Epithelial cell of proximal tubule (primary cell): ENCODE results near the gene RARS2. TPM values are rescaled to one million over a fixed set of nuclear protein-coding genes. Genes with fewer than 3 reads are reported as not detected.

Experiments used
- DNase-seq: peaks from one replicate; pipeline ENCODE4 v3.0.0-alpha.2; 2011; ENCODE audit warnings: low read depth
- H3K4me3 ChIP-seq: 2 replicates; pipeline ENCODE4 v1.5.1; 2011; ENCODE audit warnings: low read depth, mild to moderate bottlenecking, low read length
- total RNA-seq: library from RNA; depleted of rRNA; stranded (reverse); fragments of >200 nt; gene quantifications from 2 replicates; pipeline ENCODE4 v1.2.3, GENCODE V29; 2015
- TF ChIP-seq, protein P1 (sequence below): conservative IDR thresholded peaks from 2 replicates; pipeline ENCODE4 v1.5.1; 2012; ENCODE audit warnings: low read depth, mild to moderate bottlenecking, low read length

Gene RARS2
- total RNA-seq, 1 donor from 2014 or later = 15.8 TPM

DNA sequence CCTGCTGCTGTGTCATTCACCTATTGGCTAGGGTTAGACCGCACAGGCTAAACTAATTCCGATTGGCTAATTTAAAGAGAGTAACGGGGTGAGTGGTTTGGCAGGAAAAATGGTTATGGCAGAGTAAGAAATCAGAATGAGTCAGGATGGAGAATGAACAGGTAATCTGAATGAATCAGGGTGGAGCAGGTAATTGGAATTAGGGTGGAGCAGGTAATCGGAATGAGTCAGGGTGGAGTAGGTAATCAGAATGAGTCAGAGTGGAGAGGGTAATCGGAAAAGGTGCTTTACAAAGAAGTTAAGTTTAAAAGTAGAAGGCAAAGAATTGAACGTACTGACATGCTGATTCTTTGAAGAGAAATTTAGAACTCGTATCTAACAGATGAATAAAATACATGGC, 105.3 kb downstream of the RARS2 start:
- TF ChIP-seq, protein P1, sequence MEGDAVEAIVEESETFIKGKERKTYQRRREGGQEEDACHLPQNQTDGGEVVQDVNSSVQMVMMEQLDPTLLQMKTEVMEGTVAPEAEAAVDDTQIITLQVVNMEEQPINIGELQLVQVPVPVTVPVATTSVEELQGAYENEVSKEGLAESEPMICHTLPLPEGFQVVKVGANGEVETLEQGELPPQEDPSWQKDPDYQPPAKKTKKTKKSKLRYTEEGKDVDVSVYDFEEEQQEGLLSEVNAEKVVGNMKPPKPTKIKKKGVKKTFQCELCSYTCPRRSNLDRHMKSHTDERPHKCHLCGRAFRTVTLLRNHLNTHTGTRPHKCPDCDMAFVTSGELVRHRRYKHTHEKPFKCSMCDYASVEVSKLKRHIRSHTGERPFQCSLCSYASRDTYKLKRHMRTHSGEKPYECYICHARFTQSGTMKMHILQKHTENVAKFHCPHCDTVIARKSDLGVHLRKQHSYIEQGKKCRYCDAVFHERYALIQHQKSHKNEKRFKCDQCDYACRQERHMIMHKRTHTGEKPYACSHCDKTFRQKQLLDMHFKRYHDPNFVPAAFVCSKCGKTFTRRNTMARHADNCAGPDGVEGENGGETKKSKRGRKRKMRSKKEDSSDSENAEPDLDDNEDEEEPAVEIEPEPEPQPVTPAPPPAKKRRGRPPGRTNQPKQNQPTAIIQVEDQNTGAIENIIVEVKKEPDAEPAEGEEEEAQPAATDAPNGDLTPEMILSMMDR = no peak
- DNase-seq = no peak

DNA sequence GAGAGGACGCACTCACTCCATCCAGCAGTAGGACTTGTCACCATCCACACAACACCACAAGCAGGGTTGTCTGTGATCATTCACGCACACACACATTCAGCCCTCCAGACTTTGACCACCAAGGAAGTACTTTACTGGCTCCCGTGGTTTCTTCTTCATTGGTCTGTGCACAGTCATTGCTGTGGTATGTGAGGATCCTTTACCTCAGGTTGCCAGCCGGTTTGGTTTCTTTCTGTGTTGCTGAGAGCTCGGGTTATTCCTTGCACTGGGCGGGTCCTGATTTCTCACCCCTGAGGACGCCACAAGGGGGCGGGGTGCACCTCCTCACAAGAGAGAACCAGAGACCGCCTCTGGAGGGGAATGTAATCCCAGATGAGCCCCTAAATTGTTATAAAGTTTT, 105.9 kb downstream of the RARS2 start:
- TF ChIP-seq, protein P1 = peak; percentile 30
- DNase-seq = peak; percentile 61

More for the DNA sequence above, 105.3 kb downstream of the RARS2 start:
- no peak overlapping the region for H3K4me3 ChIP-seq

DNA sequence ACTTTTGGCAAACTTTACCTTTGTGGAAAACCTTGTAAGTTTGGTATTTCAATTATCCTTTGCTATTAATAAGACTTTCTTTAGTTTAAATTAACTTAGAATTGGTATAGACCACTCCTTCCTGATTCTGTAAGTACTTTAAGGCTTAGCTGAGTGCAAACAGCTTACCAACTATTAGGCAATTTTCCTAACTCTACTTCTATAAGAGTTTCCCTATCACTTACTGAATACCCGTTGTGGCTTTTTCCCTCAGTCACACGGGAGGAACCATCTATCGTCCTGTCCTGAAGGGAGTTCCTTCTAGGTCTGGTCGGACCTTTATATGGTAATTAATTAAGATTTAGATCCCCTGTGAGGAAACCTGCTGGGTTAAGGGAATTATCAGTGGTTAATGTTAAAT, 107.4 kb downstream of the RARS2 start:
- H3K4me3 ChIP-seq = no peak overlapping the region
- no peak for DNase-seq
- TF ChIP-seq, protein P1 = no peak

More for the DNA sequence above, 105.9 kb downstream of the RARS2 start:
- H3K4me3 ChIP-seq = no peak overlapping the region

DNA sequence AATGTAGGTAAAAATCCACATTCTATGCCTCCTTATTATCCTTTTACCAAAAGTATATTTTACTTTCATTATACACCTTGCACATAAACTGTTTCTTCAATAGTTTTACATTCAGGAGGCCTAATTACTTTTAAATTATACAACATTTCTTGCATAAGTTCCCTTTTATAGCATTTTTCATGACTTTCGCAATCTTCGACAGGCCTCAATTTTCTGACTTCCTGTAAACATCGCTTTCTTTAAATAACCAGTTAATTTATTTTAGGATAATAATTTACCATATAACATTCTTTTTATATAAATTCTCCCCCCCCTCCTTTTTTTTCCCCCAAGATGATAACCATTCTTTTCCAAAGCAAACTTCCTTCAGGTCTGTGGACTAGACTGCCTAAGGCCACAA, 107.9 kb downstream of the RARS2 start:
- no peak overlapping the region for H3K4me3 ChIP-seq
- TF ChIP-seq, protein P1 = no peak
- DNase-seq = no peak

DNA sequence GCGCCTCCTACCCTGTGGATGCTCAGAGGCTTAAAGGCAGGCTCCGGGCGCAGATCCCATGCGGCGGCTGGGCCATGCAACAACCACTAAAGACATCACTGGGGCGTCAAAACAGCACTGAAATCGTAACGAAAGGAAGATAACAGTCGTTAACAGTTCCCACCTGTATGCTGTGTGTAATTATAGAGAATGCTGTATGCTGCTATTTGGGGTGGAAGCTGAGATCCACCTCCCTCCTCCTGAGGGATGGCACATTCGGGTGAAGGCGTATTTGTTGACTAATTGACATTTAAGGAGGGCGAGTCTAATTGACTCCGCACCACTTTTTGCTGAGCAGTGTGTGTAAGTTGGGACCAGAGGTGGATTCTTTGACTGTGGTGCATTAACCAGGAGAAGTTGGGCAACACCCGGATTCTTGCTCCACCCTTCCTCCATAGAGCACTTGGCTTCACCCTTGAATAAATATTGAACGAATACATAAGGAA, 116.3 kb downstream of the RARS2 start:
- peak overlapping the region; percentile 97 for H3K4me3 ChIP-seq
- TF ChIP-seq, protein P1 = no peak
- peak; percentile 31 for DNase-seq

DNA sequence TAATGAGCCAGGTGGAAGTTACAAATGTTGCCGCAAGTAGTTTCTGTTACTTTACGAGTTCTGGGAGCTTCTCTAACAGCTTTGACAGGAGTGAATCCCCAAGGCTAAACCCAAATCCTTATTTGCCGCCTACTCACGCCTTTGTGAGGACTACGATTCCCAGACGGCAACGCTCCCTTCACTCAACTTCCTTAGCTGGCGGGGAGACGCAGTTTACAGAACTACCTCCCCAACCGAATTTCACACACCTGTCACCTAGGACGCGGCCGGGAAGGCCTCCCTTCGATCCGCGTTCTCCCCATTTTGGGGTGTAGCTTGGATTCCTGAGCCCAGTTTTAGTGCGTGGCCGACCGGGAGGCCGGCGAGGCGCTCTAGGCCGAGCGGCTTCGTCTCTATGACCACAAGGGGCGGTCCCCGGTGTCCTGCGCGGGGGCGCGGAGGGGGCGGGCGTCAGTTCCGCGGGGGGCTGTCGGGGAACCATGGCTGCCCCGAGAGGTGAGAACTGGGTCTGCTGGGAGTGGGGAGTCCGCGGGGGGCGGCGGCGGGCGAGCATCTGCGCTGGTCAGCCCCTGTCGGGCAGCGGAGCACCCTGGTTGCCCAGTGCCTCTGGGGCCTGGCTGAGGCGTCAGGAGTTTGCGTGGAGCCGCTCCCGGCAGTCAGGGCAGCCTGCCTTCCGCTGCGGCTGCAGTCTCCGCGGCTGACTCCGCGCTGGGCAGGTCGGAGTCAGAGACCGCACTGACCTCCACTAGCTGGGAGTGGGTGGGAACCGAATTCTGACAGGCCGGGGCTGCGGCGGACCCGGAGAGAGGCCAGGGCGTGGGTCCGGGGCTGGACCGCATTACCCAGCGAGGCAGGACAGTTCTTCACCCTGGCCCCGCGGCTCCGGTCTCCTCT, 117.0 kb downstream of the RARS2 start, which contains the start of gene SLC35A1:
Gene SLC35A1 (plus strand): TSS at position 450 of the 894 bp plus-strand sequence. CDS start 30 bp downstream, at position 480.
- peak within 1 kb of the TSS; percentile 97 for H3K4me3 ChIP-seq
- DNase-seq = peak; percentile 38
- TF ChIP-seq, protein P1 = peak; percentile 7
